Cardiac fibroblast (primary cell): Measurements from ENCODE around the gene PNPO.
"Not testable (repeated sequence)": the region's sequence is repeated elsewhere in the genome, so short reads cannot be mapped to it uniquely, and the experiment has no call there.

Experiments
- DNase-seq, 2 donors: peaks; one replicate each; pipeline versions ENCODE4 v3.0.0 to v3.0.0-alpha.2; 2010; ENCODE audit warnings: low read depth in 2 of 2
- H3K4me3 ChIP-seq, 2 donors: replicated peaks in 1 of 2; 1 replicate in 1 of 2; 2 replicates in 1 of 2; pipeline ENCODE4 v1.5.1; 2011; ENCODE audit warnings: low read depth in 2 of 2, low read length in 2 of 2, mild to moderate bottlenecking in 2 of 2, moderate library complexity in 1 of 2
- TF ChIP-seq, protein P1 (sequence below): IDR thresholded peaks from one replicate; pipeline ENCODE4 v1.5.1; 2011; ENCODE audit warnings: low read depth, mild to moderate bottlenecking, low read length, inconsistent platforms

The PNPO gene

DNA sequence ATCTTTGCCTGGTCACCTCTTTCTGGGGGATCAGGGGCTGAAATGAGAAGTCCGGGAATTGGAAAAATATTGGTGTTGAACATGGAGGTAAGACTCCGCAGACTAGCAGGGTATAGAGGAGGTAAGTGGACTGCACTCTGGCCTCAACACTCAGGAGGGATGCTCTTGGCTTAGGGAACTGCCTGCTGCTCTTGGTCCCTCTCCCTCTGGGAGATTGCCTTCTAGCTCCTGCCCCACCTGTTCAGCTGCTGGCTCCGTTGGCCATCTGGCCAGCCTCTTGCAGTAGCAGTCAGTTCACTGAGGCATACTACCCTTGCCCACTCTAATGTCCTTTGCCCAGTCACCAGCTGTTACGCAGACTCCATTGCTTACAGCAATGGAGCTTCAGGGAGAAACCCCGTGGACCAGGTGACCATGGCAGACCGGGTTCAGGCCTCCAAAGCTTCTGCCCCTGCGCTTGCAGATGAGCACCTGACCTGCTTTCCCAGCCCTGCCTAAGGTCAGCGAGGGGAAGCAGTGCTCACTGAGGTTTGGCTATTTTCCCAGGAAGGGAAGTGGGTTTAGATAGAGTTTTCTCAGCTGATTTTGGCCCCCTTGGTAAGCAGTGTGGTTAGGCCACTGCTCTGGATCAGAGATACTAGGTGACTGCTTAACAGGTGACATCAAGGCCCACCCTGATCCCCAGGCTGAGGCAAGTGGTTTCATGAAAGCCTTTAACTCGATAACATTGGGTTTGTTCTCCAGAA is 41.4 kb downstream of the PNPO start:
- TF ChIP-seq, protein P1, sequence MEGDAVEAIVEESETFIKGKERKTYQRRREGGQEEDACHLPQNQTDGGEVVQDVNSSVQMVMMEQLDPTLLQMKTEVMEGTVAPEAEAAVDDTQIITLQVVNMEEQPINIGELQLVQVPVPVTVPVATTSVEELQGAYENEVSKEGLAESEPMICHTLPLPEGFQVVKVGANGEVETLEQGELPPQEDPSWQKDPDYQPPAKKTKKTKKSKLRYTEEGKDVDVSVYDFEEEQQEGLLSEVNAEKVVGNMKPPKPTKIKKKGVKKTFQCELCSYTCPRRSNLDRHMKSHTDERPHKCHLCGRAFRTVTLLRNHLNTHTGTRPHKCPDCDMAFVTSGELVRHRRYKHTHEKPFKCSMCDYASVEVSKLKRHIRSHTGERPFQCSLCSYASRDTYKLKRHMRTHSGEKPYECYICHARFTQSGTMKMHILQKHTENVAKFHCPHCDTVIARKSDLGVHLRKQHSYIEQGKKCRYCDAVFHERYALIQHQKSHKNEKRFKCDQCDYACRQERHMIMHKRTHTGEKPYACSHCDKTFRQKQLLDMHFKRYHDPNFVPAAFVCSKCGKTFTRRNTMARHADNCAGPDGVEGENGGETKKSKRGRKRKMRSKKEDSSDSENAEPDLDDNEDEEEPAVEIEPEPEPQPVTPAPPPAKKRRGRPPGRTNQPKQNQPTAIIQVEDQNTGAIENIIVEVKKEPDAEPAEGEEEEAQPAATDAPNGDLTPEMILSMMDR = no peak
- no peak for DNase-seq
- no peak overlapping the region for H3K4me3 ChIP-seq

DNA sequence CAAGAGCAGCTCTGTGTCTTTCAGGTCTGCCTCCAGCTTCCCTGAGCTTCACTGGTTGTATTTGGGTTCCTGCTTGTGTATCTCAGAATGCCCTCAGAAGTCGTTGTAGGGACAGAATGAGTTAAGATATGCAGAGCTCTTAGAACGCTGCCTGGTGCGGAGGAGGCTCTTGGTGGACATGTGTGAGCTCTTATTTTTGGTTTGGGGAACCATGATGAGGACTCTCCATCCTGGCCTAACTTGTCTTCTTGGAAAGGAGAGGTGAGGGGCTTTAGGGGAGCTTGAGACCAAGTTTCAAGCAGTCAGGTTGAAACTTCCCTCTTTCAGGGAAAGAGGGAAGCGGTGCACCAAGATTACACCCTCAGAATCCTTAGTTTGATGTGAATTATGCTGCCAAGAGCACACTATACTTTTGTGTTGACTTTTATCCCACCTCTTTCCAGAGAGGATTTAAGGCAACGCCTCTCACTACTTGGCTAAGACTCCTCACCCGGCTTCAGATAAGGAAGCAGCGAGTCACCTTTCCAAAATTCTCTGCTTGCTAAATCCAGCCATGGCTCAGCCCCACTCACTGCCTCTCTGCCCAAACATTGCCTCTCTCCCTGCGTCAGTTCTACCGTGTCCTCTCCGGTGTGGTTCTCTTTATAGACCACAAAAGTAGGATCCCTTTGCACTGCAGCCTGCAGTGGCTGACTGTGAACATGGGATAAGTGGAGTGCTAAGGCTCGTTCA is 42.3 kb downstream of the PNPO start:
- TF ChIP-seq, protein P1 = no peak
- H3K4me3 ChIP-seq = no peak overlapping the region
- DNase-seq = peak in 1 of 2 donors; percentile 24

DNA sequence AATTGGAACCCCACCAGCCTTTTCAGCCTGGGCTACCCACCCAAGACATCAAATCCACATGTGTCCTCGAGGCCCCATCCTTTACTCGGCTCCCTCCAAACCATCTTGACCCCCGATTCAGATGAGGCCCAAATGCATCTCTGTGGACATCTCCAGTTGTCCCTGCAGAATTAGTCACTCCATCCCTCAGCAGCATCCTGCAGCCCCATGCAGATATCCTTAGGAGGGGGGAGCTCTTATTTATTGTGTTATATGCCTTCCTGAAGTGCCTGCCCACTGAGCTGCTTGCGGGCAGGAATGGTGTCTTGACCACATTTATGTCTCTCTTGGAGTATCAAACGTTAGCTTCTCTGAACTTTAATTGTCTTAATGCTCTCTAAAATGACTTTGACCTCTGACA is 45.1 kb downstream of the PNPO start:
- TF ChIP-seq, protein P1 = no peak
- H3K4me3 ChIP-seq = no peak overlapping the region

DNA sequence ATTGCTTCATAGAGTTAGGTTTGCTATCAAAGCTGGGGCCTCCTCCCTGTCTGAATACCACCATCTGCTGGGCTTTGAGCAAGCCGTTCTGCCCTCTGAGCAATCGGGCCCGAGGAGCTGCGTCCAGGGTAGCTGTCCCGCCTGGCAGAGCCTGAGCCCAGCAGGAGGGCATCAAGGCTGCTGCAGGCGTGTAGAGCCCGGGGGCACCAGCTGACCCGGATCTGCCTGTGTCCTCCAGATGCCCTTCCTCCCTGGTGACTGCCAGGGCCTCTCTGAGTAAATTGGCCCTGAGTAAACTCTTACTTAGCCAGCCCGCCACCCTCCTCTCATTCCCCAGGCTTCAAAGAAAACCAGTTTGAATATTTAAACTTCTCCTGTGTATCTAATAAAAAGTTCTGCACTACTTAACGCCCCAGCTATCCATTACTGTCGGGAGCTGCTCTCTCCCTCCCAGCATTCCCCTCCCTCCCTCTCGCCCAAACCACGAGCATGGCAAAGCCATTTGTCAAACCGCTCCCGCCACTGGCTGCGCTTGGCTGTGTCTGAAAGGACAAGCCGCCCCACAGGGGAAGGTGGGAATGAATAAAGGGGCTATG is 46.0 kb downstream of the PNPO start:
- H3K4me3 ChIP-seq = no peak overlapping the region
- no peak for DNase-seq
- TF ChIP-seq, protein P1 = no peak

More for the DNA sequence above, 45.1 kb downstream of the PNPO start:
- no peak for DNase-seq

DNA sequence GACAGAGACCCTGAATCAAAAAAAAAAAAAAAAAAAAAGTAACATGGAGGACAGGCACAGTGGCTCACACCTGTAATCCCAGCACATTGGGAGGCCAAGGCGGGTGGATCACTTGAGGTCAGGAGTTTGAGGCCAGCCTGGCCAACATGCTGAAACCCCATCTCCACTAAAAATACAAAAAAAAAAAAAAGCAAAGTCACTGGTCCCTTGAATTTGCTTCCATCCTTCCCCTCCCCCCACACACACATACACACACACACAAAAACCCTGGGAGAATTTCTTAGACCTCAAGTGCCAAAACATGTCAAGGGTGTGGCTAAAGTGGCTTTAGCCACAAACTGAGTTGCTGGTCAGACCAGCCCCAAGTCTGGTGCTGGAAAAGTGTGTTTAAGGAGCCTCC is 47.1 kb downstream of the PNPO start:
- DNase-seq = not testable (repeated sequence)

DNA sequence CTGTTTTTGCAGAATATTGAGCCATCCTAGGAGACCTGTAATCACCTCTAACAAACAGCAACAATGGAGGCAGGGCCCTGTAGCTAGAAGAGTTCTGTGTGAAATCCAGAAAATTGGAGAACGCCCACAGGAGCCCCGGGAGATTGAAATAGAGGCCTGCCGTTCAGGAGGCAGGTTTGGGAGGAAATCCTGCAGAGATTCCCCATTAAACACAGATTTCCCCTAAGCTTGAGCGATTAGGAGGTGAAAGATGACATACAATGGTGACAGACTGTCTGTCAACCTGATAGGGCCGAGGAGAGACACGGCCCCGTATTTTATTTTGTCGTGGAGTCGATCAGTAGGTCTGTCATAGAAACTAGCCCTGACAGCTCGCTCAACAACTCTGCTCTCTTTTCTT is 47.8 kb downstream of the PNPO start:
- DNase-seq = no peak
- TF ChIP-seq, protein P1 = no peak
- no peak overlapping the region for H3K4me3 ChIP-seq

More for the DNA sequence above, 47.1 kb downstream of the PNPO start:
- H3K4me3 ChIP-seq = not testable (repeated sequence)

DNA sequence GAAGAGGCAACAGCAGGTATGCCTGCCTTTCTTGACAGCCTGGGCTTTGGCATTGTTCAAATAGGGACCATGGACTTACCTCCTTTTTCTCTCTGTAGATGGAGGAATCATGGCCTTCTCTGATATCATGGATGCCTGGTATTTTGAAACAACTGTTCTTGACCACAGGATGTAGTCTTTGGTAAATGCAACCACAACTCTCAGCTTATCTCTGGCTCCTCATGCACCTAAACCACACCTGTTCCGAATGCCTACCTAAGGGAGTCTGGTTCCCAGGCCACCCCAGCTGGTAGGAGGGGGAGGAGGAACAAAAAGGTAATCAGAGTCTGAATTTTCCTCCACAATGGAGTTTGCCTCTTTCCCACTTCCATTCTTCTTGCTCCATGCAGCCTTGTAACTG is 48.3 kb downstream of the PNPO start:
- H3K4me3 ChIP-seq = no peak overlapping the region
- TF ChIP-seq, protein P1 = no peak
- no peak for DNase-seq
